HK-2 (cell line): Measurements from ENCODE around the gene GSN.

Experiments used
- DNase-seq: peaks from one replicate; pipeline ENCODE4 v3.0.0-alpha.2; 2018; ENCODE audit not compliant: unreplicated experiment

Gene GSN

DNA sequence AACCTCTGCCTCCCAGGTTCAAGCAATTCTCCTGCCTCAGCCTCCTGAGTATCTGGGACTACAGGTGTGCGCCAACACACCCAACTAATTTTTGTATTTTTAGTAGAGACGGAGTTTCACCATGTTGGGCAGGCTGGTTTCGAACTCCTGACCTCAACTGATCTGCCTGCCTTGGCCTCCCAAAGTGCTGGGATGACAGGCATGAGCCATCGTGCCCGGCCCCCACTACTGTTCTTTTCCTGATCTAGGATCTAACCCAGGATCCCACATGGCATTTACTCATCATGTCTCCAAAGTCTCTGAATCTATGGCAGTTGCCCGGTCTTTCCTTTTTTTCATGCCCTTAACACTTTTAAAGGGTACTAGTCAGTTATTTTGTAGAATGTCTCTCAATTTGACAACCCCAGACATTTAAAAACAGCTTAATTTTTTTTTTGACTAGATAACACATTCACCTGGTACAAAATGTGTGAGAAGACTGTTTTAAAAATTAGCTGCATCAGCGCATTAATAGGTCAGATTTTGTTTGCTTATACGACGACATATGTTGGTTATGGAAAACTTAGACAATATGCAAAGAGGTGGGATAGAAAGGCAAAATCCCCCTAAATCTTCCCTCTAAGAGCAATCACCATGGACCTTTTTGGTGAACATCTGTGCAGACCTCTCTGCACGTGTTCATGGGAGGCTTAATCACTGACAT is 55.6 kb downstream of the GSN start:
- no peak for DNase-seq

DNA sequence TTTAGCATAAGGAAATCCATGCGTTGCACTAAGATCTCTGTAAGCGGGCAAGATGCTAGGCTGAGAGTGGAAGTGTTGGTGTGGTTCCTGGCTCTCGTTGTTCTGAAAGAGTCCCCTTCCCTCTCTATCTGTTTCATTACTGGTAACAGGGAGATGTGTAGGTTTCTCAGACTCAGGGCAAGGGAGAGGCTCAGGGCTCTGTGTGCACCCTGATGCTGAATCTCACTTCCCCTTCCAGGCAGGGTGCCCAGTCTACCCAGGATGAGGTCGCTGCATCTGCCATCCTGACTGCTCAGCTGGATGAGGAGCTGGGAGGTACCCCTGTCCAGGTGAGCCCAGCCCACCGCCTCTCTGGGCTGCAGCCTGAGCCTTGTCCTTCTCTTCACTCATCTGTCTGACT is 56.4 kb downstream of the GSN start:
- DNase-seq: no peak

DNA sequence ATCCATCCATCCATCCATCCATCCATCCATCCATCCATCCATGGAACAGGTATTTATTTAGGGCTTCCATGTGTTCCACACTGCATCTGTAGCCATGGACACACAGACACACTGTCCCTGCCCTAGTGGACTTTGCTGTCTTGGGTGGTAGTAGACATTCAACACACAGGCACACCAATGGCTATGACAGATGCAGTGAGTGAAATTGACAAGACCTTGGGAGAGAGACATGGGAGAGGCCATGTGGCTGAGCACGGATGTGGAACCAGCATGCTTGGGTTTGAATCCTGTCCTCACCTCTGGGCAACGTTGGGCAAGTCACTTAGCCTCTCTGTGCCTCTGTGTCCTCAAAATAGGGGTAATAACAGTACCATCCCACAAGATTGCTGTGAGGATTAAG is 56.8 kb downstream of the GSN start:
- no peak for DNase-seq

DNA sequence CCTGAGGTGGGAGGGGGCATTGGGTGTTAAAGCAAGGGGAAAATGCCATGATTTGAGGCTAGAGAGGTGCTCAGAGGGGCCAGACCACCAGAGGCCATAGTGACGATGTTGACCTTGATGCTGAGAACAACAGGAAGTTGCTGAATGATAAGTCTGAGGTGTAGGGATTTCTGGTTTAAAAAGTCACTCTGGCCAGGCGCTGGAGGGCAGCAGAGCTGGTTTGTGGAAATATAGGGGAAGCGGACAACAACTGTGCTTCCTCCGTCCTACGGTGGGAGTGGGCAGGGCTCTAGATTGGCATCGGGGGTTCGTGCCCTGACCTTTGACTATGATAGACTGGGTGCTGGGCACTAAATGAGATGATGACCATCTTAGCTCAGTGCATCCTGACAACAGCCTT is 57.4 kb downstream of the GSN start:
- DNase-seq: no peak

DNA sequence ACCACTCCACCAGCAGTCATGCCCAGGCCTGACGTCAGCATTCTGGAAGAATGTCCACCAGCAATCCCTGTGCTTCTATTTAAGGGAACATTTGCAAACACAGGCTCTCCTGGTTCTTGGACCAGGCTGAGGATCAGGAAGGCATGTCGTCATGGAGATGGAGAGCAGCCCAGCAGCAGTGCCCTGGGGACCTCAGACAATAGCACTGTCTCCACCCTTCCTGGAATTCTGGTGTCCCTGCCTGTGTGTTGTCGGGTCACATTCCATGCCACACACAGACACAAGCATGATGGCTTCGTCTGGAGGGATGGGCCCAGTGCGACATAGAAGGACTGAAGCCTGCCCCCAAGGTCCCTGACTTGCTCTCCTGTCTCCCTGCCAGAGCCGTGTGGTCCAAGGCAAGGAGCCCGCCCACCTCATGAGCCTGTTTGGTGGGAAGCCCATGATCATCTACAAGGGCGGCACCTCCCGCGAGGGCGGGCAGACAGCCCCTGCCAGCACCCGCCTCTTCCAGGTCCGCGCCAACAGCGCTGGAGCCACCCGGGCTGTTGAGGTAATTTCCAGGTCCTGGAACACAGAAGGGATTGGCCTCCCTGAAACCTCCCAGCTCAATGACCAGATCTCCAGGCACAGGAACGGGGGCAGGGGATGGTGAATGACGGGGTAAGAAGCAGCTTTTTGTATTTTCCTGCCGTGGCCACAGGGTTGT is 58.3 kb downstream of the GSN start:
- no peak for DNase-seq

DNA sequence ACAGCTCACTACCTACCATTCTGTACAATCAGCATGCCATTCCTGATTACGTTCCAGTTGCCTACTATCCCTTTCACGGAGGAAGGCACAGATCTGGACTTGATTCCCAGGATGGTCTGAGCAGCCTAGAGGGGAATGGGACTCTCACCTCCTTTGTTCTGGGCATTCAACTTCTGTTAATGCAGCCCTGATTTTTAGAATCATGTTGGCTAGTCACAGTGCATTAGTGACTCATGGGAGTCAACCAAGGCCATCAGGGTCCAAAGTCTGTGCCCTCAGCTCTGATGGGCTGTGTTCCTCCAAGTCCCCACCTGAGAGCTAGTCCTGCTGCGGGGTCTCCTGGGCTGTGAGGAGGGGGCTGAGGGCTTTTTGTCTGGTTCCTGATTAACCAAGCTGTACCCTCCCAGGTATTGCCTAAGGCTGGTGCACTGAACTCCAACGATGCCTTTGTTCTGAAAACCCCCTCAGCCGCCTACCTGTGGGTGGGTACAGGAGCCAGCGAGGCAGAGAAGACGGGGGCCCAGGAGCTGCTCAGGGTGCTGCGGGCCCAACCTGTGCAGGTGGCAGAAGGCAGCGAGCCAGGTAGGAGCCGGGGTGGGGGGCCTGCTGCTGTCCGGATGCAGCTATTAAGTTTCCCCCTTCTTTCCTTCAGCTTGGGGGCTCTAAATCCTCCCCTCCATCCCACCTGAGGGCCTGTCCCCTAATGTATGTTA is 59.1 kb downstream of the GSN start:
- DNase-seq: no peak

DNA sequence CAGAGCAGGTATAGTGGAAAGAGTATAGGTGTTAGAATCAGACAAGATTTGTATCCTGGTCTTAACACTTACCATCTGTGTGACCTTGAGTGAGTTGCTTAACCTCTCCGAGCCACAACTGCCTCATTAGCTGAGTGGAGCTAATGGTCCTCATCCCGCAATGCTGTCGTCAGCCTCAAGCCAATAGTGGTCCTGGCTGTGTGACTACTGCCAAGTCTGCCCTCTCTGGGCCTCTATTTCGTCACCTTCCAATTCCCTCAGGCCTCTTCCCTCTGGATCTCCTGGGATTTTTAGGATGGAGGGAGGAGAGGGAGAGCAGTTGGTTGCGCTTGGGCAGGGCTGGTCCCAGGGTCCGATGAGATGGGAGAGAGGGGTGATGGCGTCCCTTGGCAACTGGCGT is 60.5 kb downstream of the GSN start:
- DNase-seq: no peak

DNA sequence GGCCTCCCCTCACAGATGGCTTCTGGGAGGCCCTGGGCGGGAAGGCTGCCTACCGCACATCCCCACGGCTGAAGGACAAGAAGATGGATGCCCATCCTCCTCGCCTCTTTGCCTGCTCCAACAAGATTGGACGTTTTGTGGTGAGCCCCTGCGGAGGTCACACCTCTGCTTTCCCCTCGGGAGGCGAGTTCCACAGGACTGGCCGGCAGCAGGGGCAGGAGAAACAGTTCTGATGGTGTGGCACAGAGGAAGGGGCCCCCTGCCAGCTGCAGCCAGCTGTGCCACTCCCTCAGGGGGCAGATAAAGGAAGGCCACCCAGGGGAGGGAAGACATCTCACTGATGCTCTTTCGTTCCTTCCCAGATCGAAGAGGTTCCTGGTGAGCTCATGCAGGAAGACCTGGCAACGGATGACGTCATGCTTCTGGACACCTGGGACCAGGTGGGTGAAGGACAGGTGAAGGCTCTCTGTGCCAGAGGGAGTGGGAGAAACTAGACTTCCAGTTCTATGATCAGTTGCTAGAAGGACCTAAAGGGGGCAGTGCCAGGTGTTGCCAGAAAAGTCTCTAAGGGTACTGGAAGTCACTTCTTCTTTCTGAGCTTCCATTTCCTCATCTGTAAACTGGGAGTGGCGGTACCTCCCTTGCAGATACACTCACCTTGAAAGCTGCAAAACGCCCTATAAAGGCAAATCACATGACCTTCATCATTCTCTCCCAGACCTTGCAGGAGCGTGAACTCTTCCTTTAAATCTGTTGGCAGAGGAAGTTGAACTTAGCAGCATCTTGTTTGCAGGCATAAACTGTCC is 61.1 kb downstream of the GSN start:
- DNase-seq: no peak

DNA sequence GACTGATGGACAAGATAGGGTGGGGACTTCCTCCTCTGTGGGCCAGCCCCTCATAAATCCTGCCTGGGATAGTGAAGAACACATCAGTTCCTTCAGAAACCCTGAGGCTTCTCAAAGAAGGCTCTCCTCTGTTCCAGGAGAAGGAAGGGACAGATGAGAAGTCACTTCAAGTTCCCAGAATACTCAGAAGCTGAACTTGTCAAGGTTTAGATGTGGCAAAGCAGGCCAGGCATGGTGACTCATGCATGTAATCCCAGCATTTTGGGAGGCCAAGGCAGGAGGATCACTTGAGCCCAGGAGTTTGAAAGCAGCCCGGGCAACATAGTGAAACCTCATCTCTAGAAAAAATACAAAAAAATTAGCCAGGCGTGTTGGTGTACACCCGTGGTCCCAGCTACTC is 63.6 kb downstream of the GSN start:
- no peak for DNase-seq

DNA sequence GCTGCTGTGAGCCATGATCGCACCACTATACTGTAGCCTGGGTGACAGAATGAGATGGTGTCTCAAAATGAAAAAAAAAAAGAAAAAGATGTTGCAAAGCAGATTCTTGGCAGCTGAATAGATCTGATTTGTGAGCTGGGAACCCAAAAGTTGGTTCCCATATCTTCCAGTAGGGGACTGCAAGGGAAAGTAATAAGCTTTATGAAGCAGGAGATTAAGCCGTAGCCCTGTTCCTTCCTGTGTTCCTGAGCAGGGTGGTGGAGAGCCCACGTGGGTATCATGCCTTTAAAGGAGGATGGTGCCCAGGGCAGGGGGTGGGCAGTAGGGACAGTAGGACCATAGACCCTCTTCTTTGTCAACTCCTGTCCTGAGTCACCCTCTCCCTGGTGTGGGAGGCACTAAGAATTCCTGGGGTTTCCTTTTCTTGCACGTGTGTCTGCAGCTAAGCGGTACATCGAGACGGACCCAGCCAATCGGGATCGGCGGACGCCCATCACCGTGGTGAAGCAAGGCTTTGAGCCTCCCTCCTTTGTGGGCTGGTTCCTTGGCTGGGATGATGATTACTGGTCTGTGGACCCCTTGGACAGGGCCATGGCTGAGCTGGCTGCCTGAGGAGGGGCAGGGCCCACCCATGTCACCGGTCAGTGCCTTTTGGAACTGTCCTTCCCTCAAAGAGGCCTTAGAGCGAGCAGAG is 64.2 kb downstream of the GSN start:
- no peak for DNase-seq

DNA sequence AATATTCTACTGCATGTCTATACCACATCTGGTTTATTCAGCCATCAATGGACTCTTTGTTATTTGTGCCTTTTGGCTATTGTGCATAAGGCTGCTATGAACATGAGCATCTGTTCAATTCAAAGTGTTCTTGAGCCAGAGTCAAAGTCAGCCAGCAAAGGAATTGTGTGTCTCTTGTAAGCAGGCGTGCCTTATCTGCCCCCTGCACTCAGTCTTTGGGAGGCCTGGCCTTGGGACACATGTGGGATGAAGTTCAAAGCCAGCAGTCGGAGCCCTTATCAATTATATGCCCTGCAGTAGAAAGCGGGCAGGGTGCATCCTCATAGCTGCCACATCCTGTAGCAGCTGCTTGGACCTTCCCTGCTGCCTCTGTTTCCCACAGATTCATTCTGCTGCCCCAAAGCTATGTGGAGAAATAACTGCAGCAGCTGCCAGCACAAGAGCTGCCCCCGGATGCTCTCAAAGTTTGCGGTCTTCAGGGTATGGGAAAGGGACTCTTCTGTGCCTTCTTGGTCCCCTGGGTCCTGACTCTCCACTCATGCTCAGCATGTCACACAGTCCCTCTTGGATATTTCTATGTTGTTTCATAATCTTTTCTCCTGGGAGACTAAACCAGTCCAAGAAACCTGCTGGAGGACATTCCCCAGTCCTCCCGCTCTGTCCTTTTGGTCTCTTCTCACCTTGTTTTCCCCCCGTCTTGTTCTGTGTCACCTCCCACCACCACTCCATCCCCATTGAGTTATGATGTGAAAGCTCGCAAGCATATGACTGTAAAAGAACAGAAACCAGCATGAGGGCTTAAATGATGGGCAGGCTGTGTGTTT is 66.2 kb downstream of the GSN start:
- DNase-seq: no peak

DNA sequence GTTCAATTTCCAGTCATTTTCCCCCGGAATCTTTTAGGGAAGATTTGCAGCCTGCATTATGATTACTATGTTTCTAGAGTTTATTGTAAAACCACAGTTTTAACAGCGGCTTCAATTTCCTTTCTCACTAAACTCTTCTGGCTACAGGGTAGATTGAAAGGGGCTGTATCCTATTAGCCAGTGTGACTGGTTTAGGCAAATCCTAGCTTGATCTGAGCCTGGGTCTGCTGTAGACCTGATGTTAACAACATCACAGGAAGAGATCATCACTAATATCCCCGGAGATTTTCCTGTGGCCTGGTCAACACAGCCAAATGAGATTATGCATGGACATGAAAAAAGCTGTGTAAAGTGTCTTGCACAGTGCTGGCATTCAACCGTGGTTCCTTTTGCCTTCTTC is 68.7 kb downstream of the GSN start:
- DNase-seq: no peak

DNA sequence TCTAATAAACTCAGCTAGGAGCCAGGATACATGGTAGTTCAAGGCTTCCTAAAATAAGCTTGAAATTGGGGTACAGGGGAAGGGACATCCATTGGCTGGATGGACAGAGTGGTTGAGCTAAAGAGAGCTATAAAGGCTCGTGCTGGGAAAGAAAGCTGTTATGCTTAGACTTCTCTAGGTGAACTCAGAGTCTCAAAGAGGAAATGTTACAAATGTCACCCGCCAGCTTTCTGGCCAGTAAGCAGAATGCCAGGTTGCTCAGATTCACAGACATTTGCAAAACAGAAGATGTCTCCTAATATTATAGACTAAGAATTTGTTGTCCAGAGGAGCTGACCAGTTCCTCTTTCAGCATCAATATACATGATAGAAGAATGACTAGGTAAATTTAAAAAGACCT is 71.5 kb downstream of the GSN start:
- no peak for DNase-seq

DNA sequence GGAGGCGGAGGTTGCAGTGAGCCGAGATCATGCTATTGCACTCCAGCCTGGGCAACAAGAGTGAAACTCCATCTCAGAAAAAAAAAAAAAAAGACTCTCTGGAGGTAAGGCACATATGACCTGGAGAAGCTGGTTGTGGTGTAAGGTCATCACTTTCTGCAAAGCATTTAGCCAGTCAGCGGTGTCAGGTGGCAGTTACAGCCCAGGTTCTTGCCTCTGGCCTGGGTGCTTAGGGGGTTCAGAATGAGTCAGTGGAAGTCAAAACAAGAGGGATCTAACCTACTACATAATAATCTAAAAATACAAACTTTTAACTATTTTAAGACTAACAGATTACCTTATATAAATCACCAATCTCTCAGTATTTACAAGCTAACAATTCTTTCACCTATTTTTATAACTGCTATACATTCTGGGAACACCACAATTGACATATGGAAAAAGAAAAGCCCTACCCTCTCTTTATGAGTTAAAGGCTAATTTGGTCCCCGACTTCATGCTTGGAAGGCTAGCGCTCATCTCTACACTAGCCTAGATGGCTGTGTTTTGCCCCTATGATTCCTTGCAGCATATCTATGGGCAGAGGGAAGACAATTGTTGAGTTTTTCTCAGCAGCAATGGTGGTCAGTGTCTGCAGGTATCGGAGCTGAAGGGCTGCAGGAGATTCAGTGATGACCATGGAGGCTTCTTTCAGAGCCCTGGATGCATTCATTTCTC is 72.9 kb downstream of the GSN start:
- DNase-seq: no peak

DNA sequence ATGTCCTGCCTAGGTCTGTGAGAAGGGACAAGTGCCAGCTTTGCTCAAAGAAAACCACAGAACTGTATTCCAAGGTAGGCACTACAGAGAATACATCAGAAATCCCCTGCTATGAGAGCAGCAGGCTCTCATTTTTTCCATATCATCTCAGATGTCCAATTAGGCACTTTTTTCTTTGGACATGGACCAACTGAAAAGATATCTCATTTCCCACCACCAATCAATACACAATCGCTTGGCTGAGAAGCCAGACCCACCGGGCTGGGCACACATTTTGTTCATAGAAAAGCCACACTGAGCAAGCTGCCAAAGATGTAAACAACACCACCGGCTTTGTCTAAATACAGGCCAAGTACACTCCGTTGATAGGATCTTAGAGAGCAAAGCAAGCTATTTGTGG is 76.2 kb downstream of the GSN start:
- DNase-seq: no peak

DNA sequence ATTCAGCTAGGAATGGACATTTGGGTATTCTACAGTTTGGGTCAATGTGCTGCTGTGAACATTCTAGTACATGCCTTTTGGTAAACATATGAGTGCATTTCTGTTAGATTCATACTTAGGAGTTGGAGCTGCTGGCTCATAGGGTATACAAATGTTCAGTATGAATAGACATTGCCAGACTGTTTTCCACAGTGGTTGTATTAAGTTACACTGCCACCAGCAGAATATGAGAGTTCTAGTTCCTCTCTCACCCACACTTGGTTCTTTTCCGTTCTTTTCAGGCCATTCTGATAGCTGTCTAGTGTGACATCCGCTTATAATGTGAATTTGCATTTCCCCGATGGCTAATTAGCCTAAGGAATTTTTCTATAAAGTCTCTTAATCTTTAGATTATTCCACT is 77.1 kb downstream of the GSN start:
- no peak for DNase-seq

DNA sequence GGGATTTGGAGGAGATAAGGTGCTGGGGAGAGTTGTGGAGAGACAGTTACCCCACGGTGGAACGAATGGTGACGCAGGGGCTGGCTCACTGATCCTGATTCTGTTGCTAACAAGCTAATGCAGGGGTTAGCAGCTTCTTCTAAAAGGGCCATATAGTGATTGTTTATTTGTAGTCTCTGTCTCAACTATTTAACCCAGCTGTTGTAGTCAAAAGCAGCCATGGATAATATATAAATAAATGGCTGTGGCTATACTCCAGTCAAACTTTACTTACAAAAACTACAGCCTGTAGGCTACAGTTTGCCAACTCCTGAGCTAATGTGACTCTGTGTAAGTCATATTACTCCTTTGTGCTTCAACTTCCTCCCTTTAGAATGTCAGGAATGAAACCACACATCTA is 80.3 kb downstream of the GSN start:
- DNase-seq: no peak

DNA sequence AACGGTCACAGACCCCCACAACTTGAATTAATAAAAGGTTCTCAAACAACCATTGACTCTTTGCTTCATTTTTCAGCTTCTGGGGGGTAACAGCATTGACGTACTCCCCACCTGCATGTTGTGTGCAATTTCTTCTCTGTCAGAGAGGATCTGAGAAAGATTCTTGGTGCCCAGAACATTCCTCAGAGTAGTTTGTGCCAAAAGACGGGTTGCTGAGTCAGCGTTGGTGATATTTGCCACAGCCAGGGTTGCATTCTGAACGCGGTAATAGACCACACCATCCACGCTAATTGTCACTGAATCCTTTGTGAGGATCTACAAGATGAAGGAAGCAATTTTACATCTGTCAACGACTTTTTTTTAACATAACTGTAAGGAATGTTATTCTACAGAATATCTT is 81.0 kb downstream of the GSN start:
- DNase-seq: no peak

DNA sequence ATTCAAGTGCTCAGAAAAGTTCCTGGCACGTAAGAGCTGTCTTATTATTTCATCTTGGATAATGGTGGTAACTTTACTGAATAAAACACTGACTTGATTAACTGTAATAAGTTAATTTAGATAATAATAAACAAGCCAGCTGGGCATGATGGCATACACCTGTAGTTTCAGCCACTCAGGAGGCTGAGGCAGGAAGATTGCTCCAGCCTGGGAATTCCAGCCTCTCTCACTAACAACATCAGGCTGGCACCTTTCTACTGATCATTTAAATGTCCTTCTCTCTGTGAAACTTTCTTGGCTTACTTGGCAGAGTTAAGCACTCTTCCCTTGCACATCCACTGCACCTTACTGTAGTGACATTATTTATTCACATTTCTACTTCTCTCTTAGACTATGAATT is 82.1 kb downstream of the GSN start:
- no peak for DNase-seq

DNA sequence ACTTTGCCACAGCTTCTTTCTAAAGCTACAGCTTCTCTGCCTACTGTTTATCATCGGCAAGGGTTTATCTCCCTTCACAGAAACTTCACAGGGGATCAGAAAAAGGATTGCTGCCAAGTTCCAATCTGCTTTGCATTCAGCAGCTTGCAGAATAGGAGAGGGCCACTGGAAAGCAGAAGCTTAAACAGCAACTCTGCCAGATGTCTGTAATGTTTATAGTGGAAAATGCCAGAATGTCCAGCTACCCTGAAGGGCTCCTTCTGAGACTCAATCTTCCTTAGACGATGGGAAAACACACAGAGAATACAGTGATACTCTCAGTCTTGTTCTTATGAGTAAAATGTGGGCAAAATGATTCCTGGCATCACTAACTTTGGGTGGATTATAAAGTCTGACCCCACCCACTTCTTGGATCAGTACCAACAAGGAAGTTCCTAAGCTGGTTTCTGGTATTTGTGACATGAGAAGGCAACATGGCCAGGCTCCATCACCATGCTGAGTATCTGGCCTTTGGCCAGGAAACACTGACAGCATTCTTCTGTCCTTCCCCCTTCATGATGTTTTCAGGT is 83.1 kb downstream of the GSN start:
- DNase-seq: peak; percentile 28
